ENCODE data around the gene STYXL1.
"Not testable (repeated sequence)": the region's sequence is repeated elsewhere in the genome, so short reads cannot be mapped to it uniquely, and the experiment has no call there.

Gene STYXL1

GRCh38 chr7:76037310-76037709, 10.5 kb downstream of the STYXL1 start:
- no peaks in the 10 kb centered on the region for H3K27me3 Mint-ChIP-seq

GRCh38 chr7:76031964-76032363, 15.8 kb downstream of the STYXL1 start:
- peaks cover 6% of the 10 kb centered on the region for H3K36me3 Mint-ChIP-seq
- no peak overlapping the region for H3K4me3 Mint-ChIP-seq
- no peak for DNase-seq (ENCODE audit: low spot score in 2 of 2)
- peaks cover 2% of the 10 kb centered on the region for H3K4me1 Mint-ChIP-seq
- H3K27me3 Mint-ChIP-seq, result no peaks in the 10 kb centered on the region
- H3K27ac Mint-ChIP-seq, result no peak overlapping the region
- H3K9me3 Mint-ChIP-seq, result no peaks in the 10 kb centered on the region
- ATAC-seq (ENCODE audit: low read depth), result no peak

More at GRCh38 chr7:76037310-76037709, 10.5 kb downstream of the STYXL1 start:
- ATAC-seq (ENCODE audit: low read depth) (no peak), DNase-seq (ENCODE audit: low spot score in 2 of 2) (no peak)
- H3K9me3 Mint-ChIP-seq, result no peaks in the 10 kb centered on the region
- H3K4me3 Mint-ChIP-seq, result no peak overlapping the region
- H3K4me1 Mint-ChIP-seq, result peaks cover 8% of the 10 kb centered on the region
- peaks cover 1% of the 10 kb centered on the region for H3K36me3 Mint-ChIP-seq
- no peak overlapping the region for H3K27ac Mint-ChIP-seq

GRCh38 chr7:76029682-76030081, 18.1 kb downstream of the STYXL1 start:
- not testable (repeated sequence) for H3K27ac Mint-ChIP-seq; H3K27me3 Mint-ChIP-seq; ATAC-seq (ENCODE audit: low read depth); H3K4me3 Mint-ChIP-seq; H3K9me3 Mint-ChIP-seq; DNase-seq (ENCODE audit: low spot score in 2 of 2); H3K4me1 Mint-ChIP-seq
- H3K36me3 Mint-ChIP-seq, result peaks cover 17% of the 10 kb centered on the region

- ATAC-seq (ENCODE audit: low read depth) (no peak), DNase-seq (ENCODE audit: low spot score in 2 of 2) (no peak)
- peaks cover 25% of the 10 kb centered on the region for H3K36me3 Mint-ChIP-seq
- peaks cover 5% of the 10 kb centered on the region for H3K4me1 Mint-ChIP-seq
- H3K27me3 Mint-ChIP-seq, result no peaks in the 10 kb centered on the region
- H3K9me3 Mint-ChIP-seq, result no peaks in the 10 kb centered on the region
- no peak overlapping the region for H3K4me3 Mint-ChIP-seq
- peak overlapping the region; percentile 17 for H3K27ac Mint-ChIP-seq
Measured at GRCh38 chr7:76023002-76023401, 24.8 kb downstream of the STYXL1 start.

GRCh38 chr7:76022026-76022780, 25.6 kb downstream of the STYXL1 start:
- peaks cover 5% of the 10 kb centered on the region for H3K4me1 Mint-ChIP-seq
- peaks cover 27% of the 10 kb centered on the region for H3K36me3 Mint-ChIP-seq
- no peak overlapping the region for H3K4me3 Mint-ChIP-seq
- no peak overlapping the region for H3K27ac Mint-ChIP-seq
- ATAC-seq (ENCODE audit: low read depth) (no peak), DNase-seq (ENCODE audit: low spot score in 2 of 2) (no peak)
- H3K27me3 Mint-ChIP-seq, result no peaks in the 10 kb centered on the region
- H3K9me3 Mint-ChIP-seq, result no peaks in the 10 kb centered on the region

GRCh38 chr7:76020031-76020714, 27.6 kb downstream of the STYXL1 start:
- Mint-ChIP-seq H3K27ac (no peak overlapping the region), H3K4me3 (no peak overlapping the region), H3K36me3 (peaks cover 22% of the 10 kb centered on the region), H3K9me3 (no peaks in the 10 kb centered on the region), H3K27me3 (no peaks in the 10 kb centered on the region), H3K4me1 (peaks cover 5% of the 10 kb centered on the region)
- DNase-seq (ENCODE audit: low spot score in 2 of 2) (peak; percentile 27 to 56), ATAC-seq (ENCODE audit: low read depth) (peak; percentile 35)

- H3K27me3 Mint-ChIP-seq; H3K4me1 Mint-ChIP-seq; H3K9me3 Mint-ChIP-seq; H3K27ac Mint-ChIP-seq; ATAC-seq (ENCODE audit: low read depth); DNase-seq (ENCODE audit: low spot score in 2 of 2); H3K4me3 Mint-ChIP-seq: not testable (repeated sequence)
- H3K36me3 Mint-ChIP-seq, result peaks cover 21% of the 10 kb centered on the region
Measured at GRCh38 chr7:76018520-76018919, 29.3 kb downstream of the STYXL1 start.

GRCh38 chr7:76016191-76016947, 31.4 kb downstream of the STYXL1 start:
- ATAC-seq (ENCODE audit: low read depth) (no peak), DNase-seq (ENCODE audit: low spot score in 2 of 2) (no peak)
- H3K27me3 Mint-ChIP-seq, result no peaks in the 10 kb centered on the region
- no peak overlapping the region for H3K27ac Mint-ChIP-seq
- H3K4me3 Mint-ChIP-seq, result no peak overlapping the region
- peaks cover 23% of the 10 kb centered on the region for H3K36me3 Mint-ChIP-seq
- no peaks in the 10 kb centered on the region for H3K4me1 Mint-ChIP-seq
- H3K9me3 Mint-ChIP-seq, result no peaks in the 10 kb centered on the region

- H3K4me1 Mint-ChIP-seq, result peaks cover 13% of the 10 kb centered on the region
- no peak for ATAC-seq (ENCODE audit: low read depth)
Measured at GRCh38 chr7:76011442-76011861, 36.3 kb downstream of the STYXL1 start.

GRCh38 chr7:76009672-76010600, 37.9 kb downstream of the STYXL1 start:
- no peaks in the 10 kb centered on the region for H3K27me3 Mint-ChIP-seq
- peak overlapping the region; percentile 64 for H3K27ac Mint-ChIP-seq
- no peak for ATAC-seq (ENCODE audit: low read depth)
- H3K4me3 Mint-ChIP-seq, result no peak overlapping the region
- no peak for DNase-seq (ENCODE audit: low spot score in 2 of 2)
- peaks cover 21% of the 10 kb centered on the region for H3K36me3 Mint-ChIP-seq
- no peaks in the 10 kb centered on the region for H3K9me3 Mint-ChIP-seq
- H3K4me1 Mint-ChIP-seq, result peaks cover 15% of the 10 kb centered on the region

More at GRCh38 chr7:76011442-76011861, 36.3 kb downstream of the STYXL1 start:
- Mint-ChIP-seq H3K4me3 (no peak overlapping the region), H3K27ac (no peak overlapping the region), H3K27me3 (no peaks in the 10 kb centered on the region), H3K36me3 (peaks cover 22% of the 10 kb centered on the region), H3K9me3 (no peaks in the 10 kb centered on the region)
- no peak for DNase-seq (ENCODE audit: low spot score in 2 of 2)

GRCh38 chr7:76008156-76008687, 39.6 kb downstream of the STYXL1 start:
- Mint-ChIP-seq H3K4me3 (no peak overlapping the region), H3K9me3 (no peaks in the 10 kb centered on the region), H3K4me1 (peaks cover 15% of the 10 kb centered on the region), H3K36me3 (peaks cover 19% of the 10 kb centered on the region), H3K27me3 (no peaks in the 10 kb centered on the region), H3K27ac (peak overlapping the region; percentile 64)
- DNase-seq (ENCODE audit: low spot score in 2 of 2) (no peak), ATAC-seq (ENCODE audit: low read depth) (no peak)

GRCh38 chr7:76005004-76005403, 42.8 kb downstream of the STYXL1 start:
- not testable (repeated sequence) for H3K4me3 Mint-ChIP-seq; DNase-seq (ENCODE audit: low spot score in 2 of 2); ATAC-seq (ENCODE audit: low read depth); H3K27ac Mint-ChIP-seq; H3K9me3 Mint-ChIP-seq; H3K27me3 Mint-ChIP-seq
- Mint-ChIP-seq H3K4me1 (peaks cover 15% of the 10 kb centered on the region), H3K36me3 (peaks cover 19% of the 10 kb centered on the region)

GRCh38 chr7:76003351-76003750, 44.4 kb downstream of the STYXL1 start:
- no peak overlapping the region for H3K4me3 Mint-ChIP-seq
- no peak for ATAC-seq (ENCODE audit: low read depth)
- H3K27ac Mint-ChIP-seq, result no peak overlapping the region
- no peaks in the 10 kb centered on the region for H3K9me3 Mint-ChIP-seq
- DNase-seq (ENCODE audit: low spot score in 2 of 2), result no peak
- H3K4me1 Mint-ChIP-seq, result peaks cover 4% of the 10 kb centered on the region
- peaks cover 20% of the 10 kb centered on the region for H3K36me3 Mint-ChIP-seq
- no peaks in the 10 kb centered on the region for H3K27me3 Mint-ChIP-seq

Data from memory B cell (primary cell).